Osteoblast (primary cell): ENCODE results near the gene REEP6. TPM values are rescaled to one million over a fixed set of nuclear protein-coding genes. Genes with fewer than 3 reads are reported as not detected.
A peak's percentile ranks its signal among the peaks of the same experiment; 100 is the strongest.

ENCODE experiments used
- DNase-seq: peaks from one replicate; pipeline ENCODE4 v3.0.0; 2011; ENCODE audit warnings: low spot score, mixed read lengths; ENCODE audit not compliant: insufficient read length; ENCODE audit errors: missing footprints
- H2AFZ ChIP-seq: 2 replicates; pipeline ENCODE4 v1.6.0; 2011; ENCODE audit warnings: mild to moderate bottlenecking, low read length
- H3K27ac ChIP-seq: 2 replicates; pipeline ENCODE4 v1.5.1; 2011; ENCODE audit warnings: mild to moderate bottlenecking, low read depth, low read length, moderate library complexity
- H3K27me3 ChIP-seq: 2 replicates; pipeline ENCODE4 v1.6.0; 2012; ENCODE audit warnings: mild to moderate bottlenecking, control low read depth, inconsistent platforms, low read length, moderate library complexity; ENCODE audit not compliant: insufficient read depth
- H3K36me3 ChIP-seq: 2 replicates; pipeline ENCODE4 v1.5.1; 2011; ENCODE audit warnings: mild to moderate bottlenecking, low read length, control low read depth, moderate library complexity; ENCODE audit not compliant: insufficient read depth
- H3K4me1 ChIP-seq: 2 replicates; pipeline ENCODE4 v1.5.1; 2011; ENCODE audit warnings: mild to moderate bottlenecking, low read length, control low read depth, moderate library complexity; ENCODE audit not compliant: insufficient read depth
- H3K4me2 ChIP-seq: 2 replicates; pipeline ENCODE4 v1.6.0; 2011; ENCODE audit warnings: mild to moderate bottlenecking, low read length; ENCODE audit not compliant: insufficient read depth
- H3K4me3 ChIP-seq: fragments of 200-600 bp; sonication (generic); 3 replicates; pipeline ENCODE4 v1.5.1; 2012; ENCODE audit warnings: mild to moderate bottlenecking, low read length, inconsistent platforms; ENCODE audit not compliant: insufficient read depth
- H3K79me2 ChIP-seq: 2 replicates; pipeline ENCODE4 v1.6.0; 2012; ENCODE audit warnings: mild to moderate bottlenecking, low read length, control low read depth, inconsistent platforms; ENCODE audit not compliant: insufficient read depth
- H3K9me3 ChIP-seq: 2 replicates; pipeline ENCODE4 v1.5.1; 2011; ENCODE audit warnings: low read depth, low read length, control low read depth
- H4K20me1 ChIP-seq: 2 replicates; pipeline ENCODE4 v1.6.0; 2012; ENCODE audit warnings: mild to moderate bottlenecking, low read length, control low read depth; ENCODE audit not compliant: insufficient read depth
- CTCF ChIP-seq: IDR thresholded peaks from 2 replicates; pipeline ENCODE4 v1.5.1; 2011; ENCODE audit warnings: mild to moderate bottlenecking, low read depth, low read length, moderate library complexity; ENCODE audit errors: extremely low read depth
- total RNA-seq: library from RNA; depleted of rRNA; stranded (reverse); fragments of >200 nt; gene quantifications from 2 replicates; pipeline ENCODE4 v1.2.3, GENCODE V29; 2012

Gene REEP6
- total RNA-seq, 1 donor: 1.8 TPM

DNA sequence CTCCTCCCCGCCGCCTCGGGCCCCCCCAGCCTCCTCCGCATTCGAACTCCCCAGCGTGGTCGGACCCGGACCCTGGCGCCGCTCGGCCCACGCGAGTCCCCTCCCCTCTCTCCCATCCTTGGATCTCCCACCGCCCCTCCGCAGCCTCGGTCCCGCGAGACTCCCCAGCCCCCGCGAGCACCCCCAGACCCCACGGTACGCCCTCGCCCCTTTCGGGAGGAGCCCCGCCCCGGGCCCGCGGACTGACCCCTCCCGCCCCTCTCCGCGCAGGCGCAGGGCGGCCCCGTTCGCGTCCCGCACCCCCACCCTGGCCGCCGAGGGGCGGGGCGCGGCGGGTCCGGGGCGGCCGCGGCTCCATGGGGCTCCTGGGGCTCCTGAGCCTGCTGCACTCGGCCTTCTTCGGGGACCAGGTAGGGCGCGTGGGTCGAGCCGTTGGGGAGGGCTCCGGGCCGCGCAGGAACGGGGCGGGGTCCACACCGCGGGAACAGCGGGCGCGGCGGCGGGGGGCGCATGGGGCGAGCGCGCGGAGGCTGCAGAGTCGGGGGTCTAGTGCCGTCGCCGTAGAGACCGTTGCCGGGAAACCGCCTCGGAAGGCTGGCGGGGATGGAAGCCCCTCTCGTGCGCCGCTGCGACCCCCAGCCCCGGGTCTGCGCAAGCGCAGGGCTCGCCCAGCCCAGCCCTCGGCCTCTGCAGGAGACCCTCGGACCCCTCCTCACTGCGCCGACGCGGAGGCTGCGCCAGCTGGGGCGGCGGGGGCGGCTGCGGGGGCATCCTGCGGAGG lies 44.9 kb upstream of the REEP6 start:
- Histone ChIP-seq H4K20me1 (peaks cover 52% of the 10 kb centered on the region), H3K36me3 (peaks cover 22% of the 10 kb centered on the region), H3K4me1 (peaks cover 3% of the 10 kb centered on the region), H3K27ac (no peak overlapping the region), H2AFZ (no peak overlapping the region), H3K4me2 (no peak overlapping the region), H3K4me3 (no peak overlapping the region), H3K79me2 (peaks cover 9% of the 10 kb centered on the region), H3K27me3 (peaks cover 52% of the 10 kb centered on the region), H3K9me3 (no peaks in the 10 kb centered on the region)
- peak; percentile 92 for DNase-seq
- TF ChIP-seq CTCF: no peak

DNA sequence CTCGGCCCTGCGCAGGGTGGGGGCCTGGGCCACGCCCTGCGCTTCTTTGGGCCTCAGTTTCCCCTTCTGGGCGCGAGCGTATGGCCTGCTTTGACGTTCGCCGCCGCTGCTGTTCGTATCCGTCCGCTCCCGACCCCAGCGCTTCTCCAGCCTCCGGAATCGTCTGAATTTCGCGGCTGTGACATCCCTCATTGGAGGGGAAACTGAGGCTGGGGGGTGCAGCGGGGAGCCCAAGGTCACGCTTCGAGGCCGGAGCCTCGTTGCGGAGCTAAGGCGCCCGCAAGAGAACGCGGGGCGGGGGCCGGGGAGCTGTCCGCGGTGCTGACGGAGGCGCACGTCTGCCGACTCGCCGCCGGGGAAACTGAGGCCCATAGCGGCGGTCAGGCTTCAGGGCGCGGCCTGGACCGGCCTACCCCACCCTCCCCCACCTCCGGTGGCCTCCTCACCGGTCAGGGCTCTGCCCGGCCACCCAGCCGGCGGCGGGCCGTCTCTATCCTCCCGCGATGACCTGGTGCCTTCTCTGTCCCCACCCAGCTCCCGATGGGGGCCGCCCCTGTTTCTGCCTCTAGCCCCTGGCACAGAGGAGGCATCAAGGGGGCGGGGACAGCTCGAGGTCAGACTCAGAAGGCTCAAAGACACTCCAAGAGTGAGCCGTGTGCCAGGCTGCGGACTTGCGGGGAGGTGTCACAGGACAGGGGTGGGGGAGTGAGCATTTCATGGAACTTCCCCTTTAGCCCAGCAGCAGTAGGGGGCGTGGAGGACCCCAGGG lies 44.1 kb upstream of the REEP6 start:
- Histone ChIP-seq H3K36me3 (peaks cover 14% of the 10 kb centered on the region), H2AFZ (no peak overlapping the region), H3K4me1 (peaks cover 3% of the 10 kb centered on the region), H3K27me3 (peaks cover 60% of the 10 kb centered on the region), H4K20me1 (peaks cover 44% of the 10 kb centered on the region), H3K9me3 (no peaks in the 10 kb centered on the region), H3K4me3 (no peak overlapping the region), H3K79me2 (peaks cover 2% of the 10 kb centered on the region), H3K27ac (no peak overlapping the region), H3K4me2 (no peak overlapping the region)
- peak; percentile 93 for DNase-seq
- no peak for TF ChIP-seq CTCF

GRCh38 chr19:1447504-1447903 lies 43.5 kb upstream of the REEP6 start:
- Histone ChIP-seq H3K4me1 (peaks cover 3% of the 10 kb centered on the region), H2AFZ (no peak overlapping the region), H3K79me2 (no peaks in the 10 kb centered on the region), H3K9me3 (no peaks in the 10 kb centered on the region), H3K36me3 (peaks cover 8% of the 10 kb centered on the region), H3K27me3 (peaks cover 66% of the 10 kb centered on the region), H3K4me3 (no peak overlapping the region), H3K4me2 (no peak overlapping the region), H4K20me1 (peaks cover 41% of the 10 kb centered on the region), H3K27ac (no peak overlapping the region)
- TF ChIP-seq CTCF: no peak
- peak; percentile 84 for DNase-seq

GRCh38 chr19:1447944-1448343 lies 43.0 kb upstream of the REEP6 start:
- H3K36me3 ChIP-seq: peaks cover 4% of the 10 kb centered on the region
- peaks cover 39% of the 10 kb centered on the region for H4K20me1 ChIP-seq
- H3K79me2 ChIP-seq: no peaks in the 10 kb centered on the region
- H3K27me3 ChIP-seq: peaks cover 71% of the 10 kb centered on the region
- H2AFZ ChIP-seq: no peak overlapping the region
- no peaks in the 10 kb centered on the region for H3K9me3 ChIP-seq
- peaks cover 3% of the 10 kb centered on the region for H3K4me1 ChIP-seq
- no peak overlapping the region for H3K27ac ChIP-seq
- H3K4me2 ChIP-seq: no peak overlapping the region
- no peak overlapping the region for H3K4me3 ChIP-seq
- TF ChIP-seq CTCF: no peak
- DNase-seq: no peak
